Suppressor macrophage treated with lipopolysaccharide for 4 hours (primary cell): ENCODE results near the gene SPTLC3.
A peak's percentile ranks its signal among the peaks of the same experiment; 100 is the strongest.

Source experiments
- DNase-seq: peaks from one replicate; pipeline ENCODE4 v3.0.0-alpha.2; 2020

The SPTLC3 gene

GRCh38 chr20:13101706-13102105 lies 92.9 kb downstream of the SPTLC3 start:
- DNase-seq, result no peak

DNA sequence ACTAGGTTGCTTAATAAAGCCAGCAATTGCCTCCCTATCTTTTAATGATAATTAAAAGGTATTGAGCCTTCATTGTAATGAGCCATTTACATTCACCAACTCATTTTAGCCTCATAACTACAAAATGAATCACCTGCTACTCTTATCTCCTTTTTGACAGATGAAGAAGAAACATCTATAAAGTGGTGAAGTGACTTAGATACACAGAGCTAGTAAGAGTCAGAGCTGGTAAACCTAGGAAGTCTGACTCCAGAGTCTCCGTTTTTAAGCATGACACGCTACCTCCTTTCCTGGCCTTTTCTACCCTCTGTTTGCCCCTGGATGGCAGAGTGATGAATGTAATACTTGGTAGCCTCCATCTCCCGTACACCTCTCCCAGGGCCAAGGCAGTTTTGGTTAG lies 93.5 kb downstream of the SPTLC3 start:
- no peak for DNase-seq

GRCh38 chr20:13102694-13103093 lies 93.9 kb downstream of the SPTLC3 start:
- no peak for DNase-seq

DNA sequence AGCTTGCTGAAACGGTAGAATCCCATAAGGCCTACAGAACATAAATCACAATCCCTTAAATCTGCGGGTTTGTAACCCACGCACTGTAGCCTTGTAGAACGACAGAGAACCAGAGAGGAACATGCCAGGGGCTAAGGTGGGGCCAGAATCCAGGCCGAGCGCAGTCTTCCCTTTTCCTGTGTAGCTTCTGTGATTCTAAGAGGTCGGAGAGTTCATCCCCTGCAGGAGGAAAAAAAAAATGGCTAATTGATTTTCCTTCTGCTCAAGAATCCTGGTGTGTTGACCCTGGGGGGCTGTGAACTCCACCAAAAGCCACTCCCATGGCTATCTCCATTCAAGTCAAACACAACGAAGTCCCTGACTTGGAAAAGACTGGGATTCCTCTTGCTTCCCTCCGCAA lies 96.3 kb downstream of the SPTLC3 start:
- DNase-seq, result no peak

DNA sequence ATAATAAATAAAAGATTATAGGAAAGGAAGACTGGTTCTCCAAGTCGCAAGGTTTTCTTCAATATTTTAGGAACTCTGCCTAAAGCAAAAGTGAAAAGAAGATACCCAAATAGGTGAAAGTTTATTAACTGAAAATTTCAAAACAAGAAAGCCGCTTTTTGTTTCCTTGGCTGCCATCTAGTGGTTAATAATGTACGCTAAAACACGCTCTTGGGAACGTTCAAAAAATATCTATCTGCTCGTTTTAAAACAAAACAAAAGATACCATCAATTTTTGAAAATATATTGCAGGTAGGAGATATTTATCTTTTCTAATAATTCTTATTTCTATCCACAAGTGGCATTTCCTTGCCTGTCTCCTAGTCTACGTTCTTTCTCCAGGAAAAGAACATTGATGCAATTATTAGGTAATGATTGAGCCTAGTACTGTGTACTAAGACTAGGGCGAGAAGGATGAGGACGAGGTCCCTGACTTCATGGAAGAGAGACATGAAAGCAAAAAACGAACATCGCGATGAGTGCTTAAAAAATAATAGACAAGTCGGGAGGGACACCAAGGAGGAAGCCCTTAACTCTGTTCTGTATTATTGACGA lies 97.2 kb downstream of the SPTLC3 start:
- peak; percentile 59 for DNase-seq

DNA sequence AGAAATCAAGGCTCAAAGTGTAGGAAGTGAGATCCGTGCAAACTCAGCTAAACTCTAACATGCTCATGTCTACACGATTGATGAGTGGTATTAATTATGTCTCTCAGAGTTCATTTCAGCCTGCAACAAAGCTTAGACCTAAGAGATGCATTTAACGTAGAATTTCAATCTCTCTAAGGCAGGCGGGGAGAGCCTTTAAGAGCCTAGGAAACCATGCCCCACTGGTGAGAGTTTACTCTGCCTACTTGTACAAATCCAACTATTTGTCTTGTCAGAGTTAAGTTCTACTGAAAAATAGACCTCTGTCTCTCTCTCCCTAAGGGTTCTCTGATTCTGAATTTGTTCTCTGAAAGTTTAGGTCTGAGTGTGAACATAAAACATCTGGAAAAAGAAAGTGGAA lies 100.9 kb downstream of the SPTLC3 start:
- DNase-seq, result no peak

DNA sequence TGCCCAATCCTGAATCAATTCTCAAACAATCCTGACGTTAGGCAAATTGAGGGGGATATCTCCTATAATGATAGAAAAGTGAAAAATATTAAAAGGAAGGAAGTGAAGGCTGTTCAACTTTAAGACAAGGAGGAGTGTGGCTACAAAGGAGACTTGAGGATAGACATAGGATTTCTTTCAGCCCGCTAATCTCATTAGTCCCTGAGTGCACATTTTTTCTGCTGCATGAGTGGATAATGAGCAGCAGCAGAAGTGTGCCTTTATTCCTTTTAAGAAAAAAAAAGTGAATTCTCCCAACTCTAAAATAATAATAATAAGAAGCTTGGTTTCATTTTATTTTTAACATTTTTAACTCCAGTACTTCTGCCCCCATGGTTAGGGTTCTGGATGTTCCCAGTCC lies 102.0 kb downstream of the SPTLC3 start:
- no peak for DNase-seq

GRCh38 chr20:13111249-13111911 lies 102.6 kb downstream of the SPTLC3 start:
- no peak for DNase-seq

GRCh38 chr20:13113731-13114130 lies 105.0 kb downstream of the SPTLC3 start:
- no peak for DNase-seq

DNA sequence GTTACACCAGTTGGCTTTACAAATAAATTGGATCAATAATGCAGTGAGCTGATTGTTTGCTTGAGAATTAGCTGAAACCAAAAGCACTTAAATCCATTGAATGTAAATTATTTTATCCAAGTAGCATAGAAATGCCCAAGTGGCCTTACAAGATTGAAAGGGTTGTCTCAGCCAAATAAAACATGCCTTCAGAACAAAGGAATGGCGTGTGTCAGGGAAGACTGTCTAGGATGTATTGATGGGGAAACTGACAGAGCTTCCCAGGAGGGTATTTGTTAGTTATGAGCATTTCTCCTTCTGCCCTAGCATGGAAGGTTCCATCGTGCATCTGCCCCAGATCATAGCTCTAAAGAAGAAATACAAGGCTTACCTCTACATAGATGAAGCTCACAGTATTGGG lies 108.4 kb downstream of the SPTLC3 start:
- DNase-seq, result no peak

GRCh38 chr20:13118676-13119075 lies 109.9 kb downstream of the SPTLC3 start:
- DNase-seq, result no peak

GRCh38 chr20:13119583-13119982 lies 110.8 kb downstream of the SPTLC3 start:
- peak; percentile 72 for DNase-seq

GRCh38 chr20:13120471-13120870 lies 111.7 kb downstream of the SPTLC3 start:
- DNase-seq, result no peak

DNA sequence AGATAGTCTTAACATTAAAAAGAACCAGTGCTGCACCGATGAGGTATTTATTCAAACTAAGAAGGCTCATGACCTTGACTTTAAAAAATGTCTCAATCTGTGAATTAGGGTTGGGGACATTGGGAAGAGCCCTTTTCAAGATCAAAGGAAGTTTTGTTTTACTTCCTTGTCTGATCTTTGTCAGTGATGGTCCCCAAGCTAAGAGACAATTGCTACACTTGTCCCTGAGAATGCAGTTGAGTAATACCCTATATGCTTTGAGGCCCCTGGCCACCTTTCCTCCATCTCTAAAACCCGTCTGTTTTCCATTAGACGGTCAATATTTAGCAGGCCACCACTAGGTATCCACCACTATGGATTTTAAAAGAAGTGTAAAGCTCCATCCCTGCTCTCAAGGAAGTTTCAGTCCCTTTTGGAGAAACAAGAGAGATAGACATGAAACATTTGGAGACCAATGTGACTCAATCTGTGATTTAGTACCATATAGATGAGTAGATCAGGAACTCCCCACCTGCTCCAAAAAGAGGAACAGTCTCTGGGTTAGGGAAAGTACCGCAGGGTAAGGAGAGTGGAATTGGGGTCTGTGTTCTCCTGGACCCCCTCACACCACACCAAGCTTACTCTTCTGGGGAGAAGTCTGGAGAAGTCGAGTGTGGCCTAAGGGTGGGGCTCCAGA lies 113.2 kb downstream of the SPTLC3 start:
- DNase-seq, result no peak

DNA sequence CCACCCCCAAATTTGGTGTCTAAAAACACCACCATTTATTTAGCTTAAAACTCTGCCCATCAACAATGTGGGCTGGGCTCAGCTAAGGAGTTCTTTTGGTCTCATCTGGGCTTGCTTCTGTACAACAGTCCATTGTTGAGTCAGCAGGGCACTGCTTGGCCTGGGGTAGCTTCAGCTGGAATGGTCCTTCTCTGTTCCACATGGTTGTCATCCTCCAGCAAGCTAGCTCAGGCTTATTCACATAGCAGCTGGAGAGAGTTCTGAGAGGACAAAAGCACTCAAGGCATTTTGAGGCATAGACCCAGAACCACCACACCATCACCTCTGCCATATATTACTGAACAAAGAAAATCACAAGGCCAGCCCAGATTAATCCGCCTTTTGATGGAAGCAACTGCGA lies 116.7 kb downstream of the SPTLC3 start:
- DNase-seq, result no peak

- DNase-seq, result no peak
Observed at GRCh38 chr20:13128173-13128572, 119.4 kb downstream of the SPTLC3 start.

GRCh38 chr20:13130061-13130706 lies 121.4 kb downstream of the SPTLC3 start:
- DNase-seq, result no peak

DNA sequence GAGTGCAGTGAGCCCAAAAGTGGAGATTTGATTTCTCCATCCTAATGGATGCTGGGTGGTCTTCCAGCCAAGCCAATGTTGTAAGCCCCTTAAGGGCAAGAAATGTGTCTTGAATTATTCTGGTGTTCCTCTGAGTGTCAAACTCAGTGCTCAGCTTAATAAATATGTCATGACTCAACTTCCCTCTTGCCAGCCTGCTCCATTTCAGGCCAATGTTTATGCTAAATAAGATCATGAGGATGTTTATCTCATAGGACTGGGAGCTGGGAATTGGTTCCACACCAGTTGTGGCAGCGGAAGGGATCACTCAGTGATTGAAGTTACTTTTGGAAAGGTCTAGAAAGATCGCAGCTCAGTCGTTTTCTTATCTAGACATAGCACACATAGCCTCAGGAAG lies 121.9 kb downstream of the SPTLC3 start:
- no peak for DNase-seq

DNA sequence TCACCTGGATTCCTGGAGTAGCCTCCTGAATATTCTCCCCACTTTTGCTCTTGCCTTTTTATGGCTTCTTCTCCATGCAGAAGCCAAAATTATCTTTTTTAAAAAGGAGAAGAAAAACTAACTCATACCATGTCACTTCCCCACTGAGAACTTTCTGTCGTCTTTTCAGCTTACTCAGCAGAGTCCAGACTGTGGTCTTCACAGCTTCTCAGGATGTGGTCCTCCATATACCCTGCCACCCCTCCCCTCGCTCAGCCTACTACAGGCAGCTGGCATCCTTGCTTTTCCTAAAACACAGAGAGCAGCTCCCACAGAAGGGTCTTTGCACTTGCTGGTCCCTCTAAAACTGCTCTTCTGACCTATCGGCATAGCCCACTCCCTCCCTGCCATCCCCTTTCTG lies 122.9 kb downstream of the SPTLC3 start:
- peak; percentile 5 for DNase-seq

GRCh38 chr20:13139459-13140150 lies 130.8 kb downstream of the SPTLC3 start:
- DNase-seq, result no peak

DNA sequence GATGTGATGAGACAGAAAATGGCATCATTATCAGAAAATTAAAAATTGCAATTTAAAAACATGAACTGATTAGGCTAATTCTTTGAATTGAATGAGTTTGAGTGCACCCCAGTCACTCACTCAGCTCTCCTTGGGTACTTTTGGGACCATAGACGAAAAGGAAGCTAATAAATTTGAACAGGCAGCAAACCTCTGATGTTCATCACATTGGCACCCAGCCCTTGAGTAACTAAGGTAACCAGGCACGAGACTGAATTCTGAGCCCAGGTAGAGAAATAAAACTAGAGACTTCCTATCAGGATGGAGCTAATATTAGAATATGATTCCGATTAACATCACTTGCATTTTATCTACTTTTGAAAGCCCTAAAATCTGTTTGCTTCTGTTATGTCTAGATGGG lies 131.4 kb downstream of the SPTLC3 start:
- no peak for DNase-seq

GRCh38 chr20:13140775-13141174 lies 132.0 kb downstream of the SPTLC3 start:
- DNase-seq, result no peak

- no peak for DNase-seq
Observed at GRCh38 chr20:13141546-13141945, 132.8 kb downstream of the SPTLC3 start.
